ENCODE results near the gene ADISSP.

The ADISSP gene

DNA sequence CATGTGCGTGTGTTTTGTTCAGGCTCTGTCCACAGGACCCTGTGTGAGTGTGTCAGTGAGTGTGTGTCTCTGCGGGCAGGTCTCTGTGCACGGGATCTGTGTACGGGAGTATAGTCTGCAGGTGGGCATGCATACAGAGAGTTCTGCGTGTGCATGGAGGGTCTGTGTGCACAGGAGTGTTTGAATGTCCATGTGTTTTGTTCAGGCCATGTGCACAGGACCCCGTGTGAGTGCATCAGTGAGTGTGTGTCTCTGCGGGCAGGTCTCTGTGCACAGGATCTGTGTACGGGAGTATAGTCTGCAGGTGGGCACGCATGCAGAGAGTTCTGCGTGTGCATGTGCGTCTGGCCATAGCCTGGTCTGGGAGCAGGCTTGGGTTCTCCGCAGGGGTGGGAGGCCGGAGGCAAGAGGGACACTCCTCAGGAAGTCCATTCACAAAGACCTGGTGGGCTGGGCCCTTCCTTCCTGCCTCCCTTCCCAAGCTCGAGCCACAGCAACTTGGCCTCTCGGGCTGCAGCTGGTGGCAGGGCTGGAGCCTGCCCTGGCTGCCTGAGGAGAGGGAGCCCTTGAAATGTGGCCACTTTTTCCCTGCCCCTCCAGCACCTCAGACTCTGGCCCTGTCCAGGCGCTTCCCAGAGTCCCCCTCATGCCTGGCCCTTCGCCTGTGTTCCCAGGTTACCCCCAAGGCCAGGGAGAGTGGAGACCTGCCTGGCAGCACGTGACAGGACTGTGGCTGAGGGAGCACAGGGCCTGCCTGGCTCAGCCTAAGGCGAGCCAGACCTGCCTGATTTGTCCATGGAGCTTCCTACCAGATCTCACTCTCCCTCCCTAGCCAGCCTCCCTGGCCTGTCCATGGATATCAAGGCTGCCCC is 28.3 kb downstream of the ADISSP start:
- ChIA-PET CTCF (interaction anchor here (0.8 to 3.0 kb wide), 4 partner anchors 11 to 30 kb away, joined by 3 to 14 read pairs (median 8); no protein-coding TSS in a partner anchor), POLR2A (interaction anchor here (0.5 to 1.2 kb wide), 2 partner anchors 28 to 32 kb away, joined by 3 to 4 read pairs; partner anchors contain the start of gene ADISSP)
- Histone ChIP-seq H3K9me3 (ENCODE audit: control insufficient read depth, insufficient read depth, low read depth, low read length) (no peaks in the 10 kb centered on the region), H3K36me3 (ENCODE audit: control insufficient read depth in 2 of 2, insufficient read depth in 1 of 2, low read length in 2 of 2) (no peaks in the 10 kb centered on the region), H3K4me1 (ENCODE audit: control insufficient read depth, insufficient read depth, low read length) (peaks cover 10% of the 10 kb centered on the region; the same call in 1 of the 2 replicates), H3K27ac (ENCODE audit: extremely low read depth, low read depth, low read length) (no peak overlapping the region), H3K4me3 (ENCODE audit: low read depth, low read length) (no peak overlapping the region)
- TF ChIP-seq ZNF530 (tag by site-specific recombination; IDR thresholded peaks at IDR 0.05; ENCODE audit: low read depth) = no peak
- TF ChIP-seq ZNF670 (tag by site-specific recombination; IDR thresholded peaks at IDR 0.05; ENCODE audit: low read depth) = no peak
- TF ChIP-seq ZNF830 (tag by site-specific recombination; IDR thresholded peaks at IDR 0.05; ENCODE audit: low read depth) = no peak
- no peak for TF ChIP-seq ZNF302 (tag by site-specific recombination; IDR thresholded peaks at IDR 0.05; ENCODE audit: low read depth)
- TF ChIP-seq, protein P1, sequence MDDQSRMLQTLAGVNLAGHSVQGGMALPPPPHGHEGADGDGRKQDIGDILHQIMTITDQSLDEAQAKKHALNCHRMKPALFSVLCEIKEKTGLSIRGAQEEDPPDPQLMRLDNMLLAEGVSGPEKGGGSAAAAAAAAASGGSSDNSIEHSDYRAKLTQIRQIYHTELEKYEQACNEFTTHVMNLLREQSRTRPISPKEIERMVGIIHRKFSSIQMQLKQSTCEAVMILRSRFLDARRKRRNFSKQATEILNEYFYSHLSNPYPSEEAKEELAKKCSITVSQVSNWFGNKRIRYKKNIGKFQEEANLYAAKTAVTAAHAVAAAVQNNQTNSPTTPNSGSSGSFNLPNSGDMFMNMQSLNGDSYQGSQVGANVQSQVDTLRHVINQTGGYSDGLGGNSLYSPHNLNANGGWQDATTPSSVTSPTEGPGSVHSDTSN (CRISPR knock-in tag; IDR thresholded peaks at IDR 0.05) = no peak
- TF ChIP-seq ZNF791 (tag by site-specific recombination; IDR thresholded peaks at IDR 0.05) = no peak

DNA sequence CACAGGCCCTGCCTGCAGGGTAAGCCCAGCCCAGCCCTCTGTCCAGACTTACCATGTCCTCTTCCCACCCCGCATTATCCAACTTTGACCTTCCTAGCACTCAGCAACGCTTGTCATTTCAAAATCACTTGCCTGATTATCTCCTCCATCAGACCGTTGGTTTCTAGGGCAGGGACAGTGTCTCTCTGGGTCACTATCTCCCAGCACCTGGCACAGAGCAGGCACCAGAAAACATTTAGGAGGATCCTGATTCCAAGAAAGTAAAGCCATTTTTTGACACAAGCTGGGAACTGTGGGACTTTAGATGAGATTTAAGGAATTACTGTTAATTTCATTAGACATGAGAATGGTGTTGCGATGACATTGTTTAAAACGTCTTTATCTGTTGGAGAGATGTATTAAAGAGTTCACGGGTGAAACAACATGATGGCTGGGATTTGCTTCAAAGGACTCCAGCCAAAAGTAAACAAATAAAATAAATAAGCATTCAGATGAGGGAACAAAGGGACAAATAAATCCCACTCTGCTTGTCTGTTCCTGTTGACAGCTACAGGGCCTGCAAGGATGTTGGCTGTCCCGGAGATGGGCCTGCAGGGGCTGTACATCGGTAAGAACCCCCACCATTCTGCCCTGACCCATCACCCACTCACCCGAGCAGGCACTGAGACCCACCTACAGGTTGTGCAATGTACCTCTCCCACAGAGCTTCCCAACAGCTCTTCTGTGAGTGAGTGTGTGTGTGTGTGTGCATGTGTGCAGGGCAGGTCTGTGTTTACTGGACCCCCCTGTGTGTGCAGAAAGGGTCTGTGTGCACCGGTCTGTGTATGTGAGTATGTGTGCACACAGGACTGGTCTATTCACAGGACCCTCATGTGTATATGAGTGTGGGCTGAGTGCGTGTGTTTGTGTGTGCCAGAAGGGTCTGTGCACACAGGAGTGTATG is 29.2 kb downstream of the ADISSP start:
- CTCF ChIA-PET = interaction anchor here (0.7 to 4.9 kb wide), 4 partner anchors 9 to 334 kb away, joined by 3 to 23 read pairs (median 10); no protein-coding TSS in a partner anchor
- Histone ChIP-seq H3K4me3 (ENCODE audit: low read depth, low read length) (no peak overlapping the region), H3K36me3 (ENCODE audit: control insufficient read depth in 2 of 2, insufficient read depth in 1 of 2, low read length in 2 of 2) (no peaks in the 10 kb centered on the region), H3K27ac (ENCODE audit: extremely low read depth, low read depth, low read length) (no peak overlapping the region), H3K4me1 (ENCODE audit: control insufficient read depth, insufficient read depth, low read length) (peaks cover 10% of the 10 kb centered on the region; the same call in 1 of the 2 replicates), H3K9me3 (ENCODE audit: control insufficient read depth, insufficient read depth, low read depth, low read length) (no peaks in the 10 kb centered on the region)
- no peak for TF ChIP-seq ZBTB21 (tag by site-specific recombination; IDR thresholded peaks at IDR 0.05)
- TF ChIP-seq, protein P2, sequence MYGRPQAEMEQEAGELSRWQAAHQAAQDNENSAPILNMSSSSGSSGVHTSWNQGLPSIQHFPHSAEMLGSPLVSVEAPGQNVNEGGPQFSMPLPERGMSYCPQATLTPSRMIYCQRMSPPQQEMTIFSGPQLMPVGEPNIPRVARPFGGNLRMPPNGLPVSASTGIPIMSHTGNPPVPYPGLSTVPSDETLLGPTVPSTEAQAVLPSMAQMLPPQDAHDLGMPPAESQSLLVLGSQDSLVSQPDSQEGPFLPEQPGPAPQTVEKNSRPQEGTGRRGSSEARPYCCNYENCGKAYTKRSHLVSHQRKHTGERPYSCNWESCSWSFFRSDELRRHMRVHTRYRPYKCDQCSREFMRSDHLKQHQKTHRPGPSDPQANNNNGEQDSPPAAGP (tag by site-specific recombination; IDR thresholded peaks at IDR 0.05) = no peak
- TF ChIP-seq ZNF114 (tag by site-specific recombination; IDR thresholded peaks at IDR 0.05) = no peak
- peak; percentile 35; the same call in 1 of the 2 replicates for TF ChIP-seq TCF7L2 (IDR thresholded peaks at IDR 0.05; ENCODE audit: borderline replicate concordance, low read depth, low read length)
- TF ChIP-seq SP7 (tag by site-specific recombination; IDR thresholded peaks at IDR 0.05) = no peak
- TF ChIP-seq EGR2 (tag by site-specific recombination; IDR thresholded peaks at IDR 0.05; ENCODE audit: low read depth) = peak; percentile 87
- TF ChIP-seq, protein P3, sequence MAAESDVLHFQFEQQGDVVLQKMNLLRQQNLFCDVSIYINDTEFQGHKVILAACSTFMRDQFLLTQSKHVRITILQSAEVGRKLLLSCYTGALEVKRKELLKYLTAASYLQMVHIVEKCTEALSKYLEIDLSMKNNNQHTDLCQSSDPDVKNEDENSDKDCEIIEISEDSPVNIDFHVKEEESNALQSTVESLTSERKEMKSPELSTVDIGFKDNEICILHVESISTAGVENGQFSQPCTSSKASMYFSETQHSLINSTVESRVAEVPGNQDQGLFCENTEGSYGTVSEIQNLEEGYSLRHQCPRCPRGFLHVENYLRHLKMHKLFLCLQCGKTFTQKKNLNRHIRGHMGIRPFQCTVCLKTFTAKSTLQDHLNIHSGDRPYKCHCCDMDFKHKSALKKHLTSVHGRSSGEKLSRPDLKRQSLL (tag by site-specific recombination; IDR thresholded peaks at IDR 0.05) = no peak
- TF ChIP-seq ZNF626 (tag by site-specific recombination; IDR thresholded peaks at IDR 0.05) = no peak
- TF ChIP-seq ZIC2 (tag by site-specific recombination; IDR thresholded peaks at IDR 0.05) = peak; percentile 78
- peak; percentile 88 for TF ChIP-seq GLIS1 (tag by site-specific recombination; IDR thresholded peaks at IDR 0.05)
- TF ChIP-seq ZNF202 (tag by site-specific recombination; IDR thresholded peaks at IDR 0.05; ENCODE audit: borderline replicate concordance) = no peak
- TF ChIP-seq SALL2 (tag by site-specific recombination; IDR thresholded peaks at IDR 0.05; ENCODE audit: borderline replicate concordance) = no peak
- TF ChIP-seq, protein P4, sequence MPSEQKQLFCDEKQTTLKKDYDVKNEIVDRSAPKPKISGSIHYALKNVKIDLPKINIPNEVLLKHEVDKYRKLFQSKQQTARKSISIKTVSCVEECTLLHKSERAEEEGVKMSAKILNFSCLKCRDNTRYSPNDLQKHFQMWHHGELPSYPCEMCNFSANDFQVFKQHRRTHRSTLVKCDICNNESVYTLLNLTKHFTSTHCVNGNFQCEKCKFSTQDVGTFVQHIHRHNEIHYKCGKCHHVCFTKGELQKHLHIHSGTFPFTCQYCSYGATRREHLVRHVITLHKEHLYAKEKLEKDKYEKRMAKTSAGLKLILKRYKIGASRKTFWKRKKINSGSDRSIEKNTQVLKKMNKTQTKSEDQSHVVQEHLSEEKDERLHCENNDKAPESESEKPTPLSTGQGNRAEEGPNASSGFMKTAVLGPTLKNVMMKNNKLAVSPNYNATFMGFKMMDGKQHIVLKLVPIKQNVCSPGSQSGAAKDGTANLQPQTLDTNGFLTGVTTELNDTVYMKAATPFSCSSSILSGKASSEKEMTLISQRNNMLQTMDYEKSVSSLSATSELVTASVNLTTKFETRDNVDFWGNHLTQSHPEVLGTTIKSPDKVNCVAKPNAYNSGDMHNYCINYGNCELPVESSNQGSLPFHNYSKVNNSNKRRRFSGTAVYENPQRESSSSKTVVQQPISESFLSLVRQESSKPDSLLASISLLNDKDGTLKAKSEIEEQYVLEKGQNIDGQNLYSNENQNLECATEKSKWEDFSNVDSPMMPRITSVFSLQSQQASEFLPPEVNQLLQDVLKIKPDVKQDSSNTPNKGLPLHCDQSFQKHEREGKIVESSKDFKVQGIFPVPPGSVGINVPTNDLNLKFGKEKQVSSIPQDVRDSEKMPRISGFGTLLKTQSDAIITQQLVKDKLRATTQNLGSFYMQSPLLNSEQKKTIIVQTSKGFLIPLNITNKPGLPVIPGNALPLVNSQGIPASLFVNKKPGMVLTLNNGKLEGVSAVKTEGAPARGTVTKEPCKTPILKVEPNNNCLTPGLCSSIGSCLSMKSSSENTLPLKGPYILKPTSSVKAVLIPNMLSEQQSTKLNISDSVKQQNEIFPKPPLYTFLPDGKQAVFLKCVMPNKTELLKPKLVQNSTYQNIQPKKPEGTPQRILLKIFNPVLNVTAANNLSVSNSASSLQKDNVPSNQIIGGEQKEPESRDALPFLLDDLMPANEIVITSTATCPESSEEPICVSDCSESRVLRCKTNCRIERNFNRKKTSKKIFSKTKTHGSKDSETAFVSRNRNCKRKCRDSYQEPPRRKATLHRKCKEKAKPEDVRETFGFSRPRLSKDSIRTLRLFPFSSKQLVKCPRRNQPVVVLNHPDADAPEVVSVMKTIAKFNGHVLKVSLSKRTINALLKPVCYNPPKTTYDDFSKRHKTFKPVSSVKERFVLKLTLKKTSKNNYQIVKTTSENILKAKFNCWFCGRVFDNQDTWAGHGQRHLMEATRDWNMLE (tag by site-specific recombination; conservative IDR thresholded peaks at IDR 0.05; ENCODE audit: low read depth) = no peak
- no peak for TF ChIP-seq ZFP41 (tag by site-specific recombination; IDR thresholded peaks at IDR 0.05; ENCODE audit: borderline replicate concordance)
- peak; percentile 83 for TF ChIP-seq ZFHX2 (tag by site-specific recombination; conservative IDR thresholded peaks at IDR 0.05)
- TF ChIP-seq ZNF624 (tag by site-specific recombination; IDR thresholded peaks at IDR 0.05) = no peak
- POLR2A ChIA-PET = interaction anchor here (1.2 kb wide), 1 partner anchor 29 kb away, joined by 3 read pairs; the partner anchor contains the start of gene ADISSP
